NCI-H748 treated with DMSO at 0.1 percent for 48 hours (cell line): Measurements from ENCODE around the gene MTTP.

Experiments used
- DNase-seq: peaks from one replicate; lab custom pipeline; 2025; lab: John Stamatoyannopoulos, UW

MTTP gene

GRCh38 chr4:99593781-99594641, 19.4 kb downstream of the MTTP start:
- no peak for DNase-seq

- no peak for DNase-seq
Observed at GRCh38 chr4:99594818-99595217, 20.2 kb downstream of the MTTP start.

GRCh38 chr4:99606716-99607115, 32.1 kb downstream of the MTTP start:
- DNase-seq, result no peak

- DNase-seq, result no peak
Observed at GRCh38 chr4:99608417-99608816, 33.8 kb downstream of the MTTP start.

DNA sequence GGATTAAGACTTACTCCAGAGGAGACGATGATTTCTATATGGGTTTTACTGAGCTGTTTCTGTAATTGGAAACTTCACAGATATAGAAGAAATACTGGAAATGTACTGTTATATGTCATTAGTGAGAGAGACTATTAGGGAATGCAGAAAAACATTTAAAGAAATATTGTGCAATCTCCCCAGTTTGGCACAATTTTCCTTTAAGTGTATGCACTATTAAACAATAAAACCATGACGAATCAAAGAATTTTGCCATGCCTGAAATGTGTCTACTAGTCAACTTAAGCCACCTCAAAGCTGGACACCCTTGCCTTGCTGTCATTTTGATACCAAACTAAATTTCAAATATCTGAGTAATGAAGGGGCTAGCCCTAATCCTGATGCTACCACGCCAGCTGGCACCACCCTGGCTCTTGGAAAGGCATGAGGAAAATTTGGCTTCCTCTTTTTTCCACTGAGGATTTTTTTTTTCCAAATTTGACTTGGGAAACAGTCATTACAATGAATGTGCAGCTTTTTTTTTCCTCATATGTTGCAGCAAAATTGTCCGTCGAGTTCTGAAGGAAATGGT, 36.1 kb downstream of the MTTP start:
- no peak for DNase-seq

GRCh38 chr4:99612281-99612680, 37.7 kb downstream of the MTTP start:
- no peak for DNase-seq

DNA sequence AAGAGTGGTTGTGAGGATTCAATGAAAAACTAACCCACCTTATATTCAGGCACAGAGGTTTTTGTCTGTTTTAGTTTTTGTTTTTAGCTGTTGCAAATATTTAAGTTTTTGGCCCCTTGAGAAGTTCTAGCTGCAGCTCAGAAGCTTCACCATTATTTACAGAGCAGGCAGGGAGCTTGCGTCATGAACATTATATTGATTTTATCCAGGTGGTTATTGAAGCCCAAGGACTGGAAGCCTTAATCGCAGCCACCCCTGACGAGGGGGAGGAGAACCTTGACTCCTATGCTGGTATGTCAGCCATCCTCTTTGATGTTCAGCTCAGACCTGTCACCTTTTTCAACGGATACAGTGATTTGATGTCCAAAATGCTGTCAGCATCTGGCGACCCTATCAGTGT, 38.1 kb downstream of the MTTP start:
- no peak for DNase-seq

DNA sequence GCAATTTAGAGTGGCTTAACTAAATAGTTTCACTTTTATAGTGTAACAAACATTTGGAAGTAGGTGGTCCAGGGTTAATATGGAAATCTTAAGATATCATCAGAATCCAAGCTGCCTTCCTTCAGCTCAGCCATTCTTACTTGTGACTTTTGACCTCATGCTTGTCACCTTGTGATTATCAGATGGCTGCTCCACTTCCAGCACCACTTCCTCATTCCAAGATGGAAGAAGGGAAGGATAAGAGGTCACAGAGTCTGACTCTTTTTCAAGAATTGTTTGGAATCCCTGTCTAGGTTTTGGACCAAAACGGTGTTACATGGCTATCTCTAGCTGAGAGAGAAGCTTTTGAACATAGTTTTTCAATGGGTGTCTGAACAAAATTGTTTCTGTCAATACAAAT, 39.9 kb downstream of the MTTP start:
- no peak for DNase-seq

DNA sequence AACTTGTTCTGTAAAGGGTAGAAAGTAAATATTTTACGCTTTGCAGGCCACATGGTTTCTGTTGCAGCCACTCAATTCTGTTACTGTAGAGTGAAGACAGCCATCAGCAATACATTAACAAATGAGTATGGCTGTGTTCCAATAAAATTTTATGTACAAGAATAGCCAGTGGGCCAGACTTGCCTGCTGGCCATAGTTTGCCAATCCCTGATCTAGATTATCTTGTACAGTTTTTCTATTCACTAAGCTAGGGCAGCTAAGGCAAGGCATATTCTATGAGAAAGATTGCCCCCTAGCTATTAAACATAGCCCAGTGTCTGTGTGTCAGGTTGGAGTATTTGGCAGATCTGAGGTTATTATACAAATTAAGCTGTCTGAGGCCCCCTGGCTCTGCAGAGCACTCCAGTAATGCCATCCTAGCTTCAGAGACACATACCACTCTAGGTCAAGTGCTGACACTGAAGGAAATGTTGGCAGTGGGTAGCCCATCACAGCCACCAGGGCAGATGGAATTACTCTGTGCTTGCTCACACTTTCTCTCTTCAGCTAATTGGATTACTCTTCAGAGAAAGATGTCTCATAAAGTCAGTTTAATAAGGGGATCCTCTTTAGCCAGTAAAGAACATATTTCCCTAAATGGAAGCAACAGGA, 40.7 kb downstream of the MTTP start:
- DNase-seq, result no peak

DNA sequence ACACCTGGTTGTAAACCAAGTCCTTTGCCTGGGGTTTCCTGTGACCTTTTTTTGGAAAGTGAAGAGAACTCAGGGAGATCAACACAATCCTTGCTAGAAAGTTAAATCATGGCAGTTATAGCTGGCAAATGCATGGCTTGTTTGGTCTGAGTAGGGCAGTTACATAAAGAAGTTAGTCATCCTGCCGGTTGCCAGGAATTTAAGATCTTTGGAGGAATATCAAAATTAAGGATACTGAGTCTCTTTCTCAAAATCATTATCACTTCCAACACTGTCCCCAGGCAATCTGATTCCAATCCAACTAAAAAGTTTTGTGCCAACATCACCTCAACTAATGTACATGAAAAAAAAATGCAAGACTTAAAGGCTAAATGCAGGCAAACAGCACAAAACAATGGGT, 42.8 kb downstream of the MTTP start:
- no peak for DNase-seq

GRCh38 chr4:99622341-99622740, 47.7 kb downstream of the MTTP start:
- no peak for DNase-seq

DNA sequence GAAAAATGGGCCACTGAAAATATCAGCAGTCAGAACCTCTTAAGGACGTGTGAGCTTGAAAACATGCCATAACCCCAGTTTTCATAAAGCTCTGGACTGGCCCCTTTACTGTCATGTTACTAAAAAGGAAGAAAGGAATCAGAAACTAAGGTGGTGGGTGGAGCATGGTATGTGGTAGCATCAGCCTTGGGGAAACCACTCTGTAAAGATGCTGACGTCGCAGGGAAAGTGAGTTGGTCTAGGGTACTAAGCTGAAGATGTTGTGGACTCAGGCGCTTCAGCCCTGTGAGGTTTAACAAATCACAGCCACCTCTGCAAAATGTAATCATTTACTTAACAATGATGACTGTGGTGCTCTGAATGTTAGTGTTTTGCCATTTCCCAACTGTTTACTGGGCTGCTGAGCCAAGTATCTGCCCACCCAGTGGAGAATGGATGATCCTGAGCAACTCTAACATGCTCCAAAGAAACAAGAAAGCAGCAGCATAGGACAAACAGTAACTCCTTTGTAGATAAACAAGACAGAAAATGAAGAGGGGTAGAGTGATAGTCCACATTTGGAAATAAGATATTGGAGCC, 49.6 kb downstream of the MTTP start:
- no peak for DNase-seq

- no peak for DNase-seq
Observed at GRCh38 chr4:99625369-99625768, 50.7 kb downstream of the MTTP start.

DNA sequence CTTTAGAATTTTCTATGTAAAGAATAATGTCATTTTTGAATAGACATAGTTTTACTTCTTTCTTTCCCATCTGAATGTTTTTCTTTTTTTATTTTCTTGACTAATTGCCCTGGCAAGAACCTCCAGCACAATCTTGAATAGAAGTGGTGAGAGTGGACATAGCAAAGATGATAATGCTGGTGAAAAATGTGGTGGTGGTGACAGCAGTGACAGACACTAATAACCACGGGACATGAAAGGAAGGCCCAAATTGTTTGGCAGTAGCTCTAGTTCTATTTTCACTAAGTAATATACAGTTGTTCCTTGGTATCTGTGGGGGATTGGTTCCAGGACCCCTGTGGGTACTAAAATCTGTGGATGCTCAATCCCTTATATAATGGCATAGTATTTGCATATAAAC, 53.4 kb downstream of the MTTP start:
- DNase-seq, result no peak

DNA sequence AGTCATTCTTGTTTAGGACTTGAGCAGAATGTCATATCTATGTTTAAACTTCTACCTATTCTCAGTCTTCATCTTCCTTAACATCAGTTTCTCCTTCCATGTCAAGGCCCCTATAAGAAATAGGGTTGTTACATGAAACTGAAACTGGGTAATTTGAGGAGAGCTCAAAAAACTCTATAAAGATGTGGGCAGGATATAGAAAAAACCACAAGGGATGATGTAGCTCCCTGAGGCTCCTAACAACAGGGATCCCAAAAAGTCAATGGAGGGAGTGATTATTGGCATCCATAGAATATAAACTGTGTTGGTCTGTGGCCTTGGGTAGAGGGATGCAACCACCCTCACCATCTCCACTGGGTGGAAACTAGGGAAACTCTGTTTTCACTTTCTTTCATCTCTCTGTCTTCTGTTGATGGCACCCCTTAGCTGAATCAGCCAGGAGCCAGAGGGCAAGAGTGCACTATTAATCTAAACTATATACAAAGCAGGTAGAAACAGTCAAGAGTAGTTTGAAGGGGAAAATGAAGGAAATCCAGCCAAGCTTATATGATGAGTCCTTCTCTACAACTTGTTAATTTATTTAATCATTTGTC, 55.4 kb downstream of the MTTP start:
- DNase-seq, result no peak

GRCh38 chr4:99630857-99631360, 56.3 kb downstream of the MTTP start:
- no peak for DNase-seq

- DNase-seq, result peak; percentile 12
Observed at GRCh38 chr4:99633772-99634171, 59.1 kb downstream of the MTTP start.

DNA sequence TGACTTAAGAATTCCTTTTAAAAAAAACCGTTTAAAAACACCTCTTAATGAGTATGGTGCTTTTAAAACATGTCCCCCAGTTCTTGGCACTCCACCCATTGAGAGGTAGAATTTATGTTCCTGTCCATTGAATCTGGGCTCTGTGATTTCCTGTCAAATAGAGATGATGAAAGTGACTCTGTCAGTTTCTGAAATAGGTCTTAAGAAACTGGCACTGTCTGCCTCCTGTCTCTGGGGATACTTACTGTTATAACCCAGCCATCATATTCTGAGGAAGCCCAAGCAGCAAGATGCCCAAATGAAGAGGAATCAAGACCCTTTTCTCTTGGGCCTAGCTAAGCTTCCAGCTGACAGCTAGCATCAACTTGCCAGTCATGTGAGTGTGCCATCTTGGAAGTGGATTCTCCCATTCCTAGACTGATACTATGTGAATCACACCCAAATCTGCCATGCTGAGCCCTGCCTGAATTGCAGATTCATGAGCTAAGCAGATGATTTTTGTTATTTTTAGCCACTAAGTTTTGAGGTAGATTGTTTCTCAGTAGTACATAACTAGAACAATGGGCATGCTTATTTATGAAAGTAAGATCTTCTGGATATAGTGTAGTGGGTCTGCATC, 60.2 kb downstream of the MTTP start:
- DNase-seq, result no peak

DNA sequence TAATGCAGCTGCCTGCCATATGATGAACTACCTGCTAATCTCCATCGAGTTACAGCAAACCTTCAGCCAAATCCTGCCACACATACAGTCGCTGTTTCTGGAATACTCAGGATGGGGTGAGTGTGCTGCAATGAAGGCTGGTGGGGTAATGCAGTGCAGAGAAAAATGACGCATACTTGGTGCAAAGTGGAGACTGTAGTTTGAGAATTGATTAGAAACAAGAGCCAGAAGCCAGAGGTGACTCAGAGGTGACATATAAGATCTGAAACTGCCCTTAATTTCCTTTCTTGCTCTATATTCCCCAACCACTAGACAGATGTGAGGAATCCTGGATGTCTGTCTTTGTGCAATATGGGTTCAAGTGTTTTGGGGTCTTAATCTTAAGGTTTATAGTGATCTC, 61.0 kb downstream of the MTTP start:
- DNase-seq, result no peak

DNA sequence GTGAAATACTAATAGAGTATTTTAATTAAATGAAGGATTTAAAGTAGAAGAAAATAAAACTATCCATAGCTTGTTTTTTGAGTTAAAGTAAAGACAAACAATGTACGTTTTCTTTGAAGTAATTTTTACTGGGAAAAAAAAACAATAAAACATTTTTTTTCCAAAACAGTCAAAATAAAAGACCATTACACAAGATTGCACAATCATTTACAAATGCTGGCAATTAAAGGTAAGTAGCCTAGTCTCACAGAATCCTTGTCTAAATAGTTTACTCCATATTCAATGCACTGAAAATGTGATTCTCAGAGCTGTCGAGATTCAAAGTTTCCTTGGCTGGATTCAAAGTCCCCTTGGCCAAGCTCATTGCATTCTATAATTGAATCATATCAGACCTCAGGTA, 61.8 kb downstream of the MTTP start:
- DNase-seq, result no peak

- no peak for DNase-seq
Observed at GRCh38 chr4:99637174-99637573, 62.5 kb downstream of the MTTP start.

DNA sequence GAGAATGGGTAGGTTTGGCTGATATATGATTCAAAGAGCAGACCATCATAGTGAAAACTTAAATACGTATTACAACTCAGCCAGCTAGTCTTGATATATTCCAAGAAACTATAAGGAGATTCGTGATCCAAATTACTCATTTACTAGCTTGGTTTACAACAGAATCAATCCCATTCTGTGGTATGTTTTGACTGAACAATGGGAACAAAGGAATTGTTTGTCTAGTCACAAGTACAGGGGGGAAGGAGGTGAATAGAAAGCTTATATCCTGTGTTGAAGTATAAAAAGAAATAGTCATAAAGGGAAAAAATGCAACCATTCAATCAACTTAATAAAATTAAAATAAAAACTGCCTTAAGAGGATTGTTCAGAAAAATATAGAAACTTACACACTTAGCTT, 66.1 kb downstream of the MTTP start:
- no peak for DNase-seq
